T-cell (primary cell): ENCODE results near the gene SMARCD1. TPM values are rescaled to one million over a fixed set of nuclear protein-coding genes. Genes with fewer than 3 reads are reported as not detected.

Experiments used
- ATAC-seq, 4 experiments: fragments of 200-7000 bp in 3 of 4; fragments of 150-1000 bp in 1 of 4; cut with Tn5 transposase; replicated peaks in 1 of 4; 1 replicate in 3 of 4; 2 replicates in 1 of 4; pipeline ENCODE4 v1.10.0; 2021; ENCODE audit warnings: moderate library complexity in 3 of 4, mild to moderate bottlenecking in 2 of 4, moderate number of reproducible peaks in 1 of 4
- CTCF ChIA-PET, 2 donors: fragments of 300-600 bp; sonication (Branson Sonifier 250); formaldehyde crosslinking; loops; one replicate each; lab custom pipeline; 2022; ENCODE audit warnings: antibody characterized with exemption in 2 of 2; lab: Charles Lee
- POLR2A ChIA-PET, 2 donors: fragments of 300-600 bp; sonication (Branson Sonifier 250); formaldehyde crosslinking; loops; one replicate each; lab custom pipeline; 2022; ENCODE audit warnings: antibody characterized with exemption in 2 of 2; lab: Charles Lee
- DNase-seq, 35 experiments: peaks; one replicate each; pipeline versions ENCODE4 v3.0.0 to v3.0.0-alpha.2; 2013 to 2023
- H3K27ac ChIP-seq: one replicate; pipeline ENCODE4 v1.5.1; 2013; ENCODE audit warnings: low read length
- H3K27me3 ChIP-seq, 2 experiments: replicated peaks in 1 of 2; 1 replicate in 1 of 2; 2 replicates in 1 of 2; pipeline versions ENCODE4 v1.6.1 to v1.7.0; 2013; ENCODE audit warnings: low read length in 1 of 2, mixed read lengths in 1 of 2; ENCODE audit not compliant: control insufficient read depth in 2 of 2, insufficient read depth in 2 of 2; ENCODE audit errors: extremely low read depth in 1 of 2
- H3K36me3 ChIP-seq, 2 donors: 1 replicate in 1 of 2; 2 replicates in 1 of 2; pipeline versions ENCODE4 v1.6.1 to v1.7.0; 2013; ENCODE audit warnings: low read length in 1 of 2; ENCODE audit not compliant: control insufficient read depth in 2 of 2, insufficient read depth in 1 of 2; ENCODE audit errors: extremely low read depth in 1 of 2
- H3K4me1 ChIP-seq, 2 experiments: 1 replicate in 1 of 2; 2 replicates in 1 of 2; pipeline versions ENCODE4 v1.6.1 to v1.7.0; 2013; ENCODE audit warnings: low read length in 2 of 2, mixed read lengths in 1 of 2; ENCODE audit not compliant: insufficient read depth in 2 of 2, control insufficient read depth in 1 of 2; ENCODE audit errors: extremely low read depth in 1 of 2
- H3K4me3 ChIP-seq, 2 donors: 1 replicate in 1 of 2; 2 replicates in 1 of 2; pipeline versions ENCODE4 v1.5.1 to v1.7.0; 2013; ENCODE audit warnings: mild to moderate bottlenecking in 2 of 2, low read length in 1 of 2, moderate library complexity in 1 of 2; ENCODE audit not compliant: control insufficient read depth in 1 of 2; ENCODE audit errors: extremely low read depth in 1 of 2
- H3K9me3 ChIP-seq: 2 replicates; pipeline ENCODE4 v1.7.0; 2013
- H3K27ac Mint-ChIP-seq, 2 donors: one replicate each; pipeline ENCODE4 v1.8.0; 2020 to 2021; ENCODE audit warnings: mild to moderate bottlenecking in 2 of 2, mixed read lengths in 2 of 2
- H3K27me3 Mint-ChIP-seq, 2 donors: one replicate each; pipeline ENCODE4 v1.8.0; 2021 to 2022; ENCODE audit warnings: mixed read lengths in 2 of 2
- H3K36me3 Mint-ChIP-seq: one replicate; pipeline ENCODE4 v1.8.0; 2021; ENCODE audit warnings: mixed read lengths
- H3K4me1 Mint-ChIP-seq, 3 donors: one replicate each; pipeline ENCODE4 v1.8.0; 2020 to 2022; ENCODE audit warnings: mixed read lengths in 3 of 3, mild to moderate bottlenecking in 1 of 3
- H3K4me3 Mint-ChIP-seq, 3 donors: one replicate each; pipeline ENCODE4 v1.8.0; 2020 to 2022; ENCODE audit warnings: mild to moderate bottlenecking in 3 of 3, mixed read lengths in 3 of 3, moderate library complexity in 3 of 3
- H3K9me3 Mint-ChIP-seq, 3 donors: one replicate each; pipeline ENCODE4 v1.8.0; 2020 to 2022; ENCODE audit warnings: mixed read lengths in 3 of 3
- WGBS: methylation state at CpG from one replicate; pipeline ENCODE4 v1.1.5; 2013; ENCODE audit warnings: missing lambda C conversion rate; ENCODE audit not compliant: insufficient coverage; 5-methylcytosine and 5-hydroxymethylcytosine counted together
- total RNA-seq, 35 experiments: library from RNA in 6 of 35; stranded (reverse) in 6 of 35; fragments of 120-200 nt in 1 of 35; gene quantifications; one replicate each; pipeline versions ENCODE4 v1.2.1 to v1.2.4 and lab custom pipeline; 2013 to 2026

SMARCD1 gene
- total RNA-seq, 5 donors from 2014 or later (not counting 1 experiment from before 2014, with no cell fraction given): 71.8 to 79.8 (median 78.8) TPM

- Mint-ChIP-seq H3K27ac (no peak overlapping the region), H3K27me3 (peaks cover 0 to 2% of the 10 kb centered on the region in 2 donors), H3K4me1 (peaks cover 2 to 6% (median 3%) of the 10 kb centered on the region in 3 donors), H3K9me3 (no peaks in the 10 kb centered on the region), H3K36me3 (no peaks in the 10 kb centered on the region), H3K4me3 (no peak overlapping the region)
- H3K36me3 ChIP-seq: peaks cover 0 to 6% of the 10 kb centered on the region in 2 donors
- H3K4me1 ChIP-seq: peaks cover 0 to 7% of the 10 kb centered on the region in 2 experiments
- DNase-seq (no peak), ATAC-seq (no peak)
- H3K27ac ChIP-seq: no peak overlapping the region
- 83% methylated on average over 8 of the region's 12 CpGs for WGBS
- H3K4me3 ChIP-seq: no peak overlapping the region
- peaks cover 0 to 8% of the 10 kb centered on the region in 2 experiments for H3K27me3 ChIP-seq
- H3K9me3 ChIP-seq: no peaks in the 10 kb centered on the region
- ChIA-PET CTCF (interaction anchor here (0.6 to 3.6 kb wide), 6 partner anchors 8 to 99 kb away, joined by 3 to 19 read pairs (median 6); partner anchors contain the start of gene SMARCD1 (in 1 of the 2)), POLR2A (no interaction called here)
Observed at GRCh38 chr12:50077099-50077498, 8.0 kb upstream of the SMARCD1 start.

DNA sequence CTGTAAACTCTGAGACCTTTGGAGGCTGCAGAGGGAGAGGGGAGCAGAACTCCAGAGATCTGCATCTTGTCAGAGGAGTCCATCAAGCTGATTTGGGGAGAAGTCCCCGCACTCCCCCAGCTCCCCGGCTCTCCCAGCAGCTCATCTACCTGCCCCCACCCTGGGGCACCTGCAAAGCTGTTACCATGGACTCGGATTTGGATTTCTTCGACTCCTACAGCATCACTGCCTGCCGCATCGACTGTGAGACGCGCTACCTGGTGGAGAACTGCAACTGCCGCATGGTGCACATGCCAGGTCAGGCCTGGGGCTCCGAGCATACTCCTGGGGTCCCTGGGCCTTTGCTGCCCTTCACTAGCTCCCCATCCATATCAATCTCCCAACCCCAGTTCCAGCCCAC lies 6.9 kb upstream of the SMARCD1 start:
- Mint-ChIP-seq H3K4me3 (no peak overlapping the region), H3K27ac (no peak overlapping the region), H3K4me1 (peaks cover 2 to 6% (median 4%) of the 10 kb centered on the region in 3 donors), H3K9me3 (no peaks in the 10 kb centered on the region), H3K36me3 (no peaks in the 10 kb centered on the region), H3K27me3 (peaks cover 0 to 2% of the 10 kb centered on the region in 2 donors)
- 92% methylated on average over 10 of the region's 10 CpGs for WGBS
- H3K9me3 ChIP-seq: no peaks in the 10 kb centered on the region
- ATAC-seq (no peak), DNase-seq (no peak)
- H3K27me3 ChIP-seq: peaks cover 0 to 8% of the 10 kb centered on the region in 2 experiments
- H3K4me1 ChIP-seq: peaks cover 0 to 7% of the 10 kb centered on the region in 2 experiments
- no peak overlapping the region for H3K27ac ChIP-seq
- POLR2A ChIA-PET: interaction anchor here in 1 of 2 donors (0.5 kb wide), 1 partner anchor 71 kb away, joined by 5 read pairs; no protein-coding TSS in a partner anchor
- CTCF ChIA-PET: interaction anchor here in 1 of 2 donors (1.9 kb wide), 1 partner anchor 9 kb away, joined by 5 read pairs; no protein-coding TSS in a partner anchor
- no peak overlapping the region for H3K4me3 ChIP-seq
- H3K36me3 ChIP-seq: peaks cover 0 to 6% of the 10 kb centered on the region in 2 donors

DNA sequence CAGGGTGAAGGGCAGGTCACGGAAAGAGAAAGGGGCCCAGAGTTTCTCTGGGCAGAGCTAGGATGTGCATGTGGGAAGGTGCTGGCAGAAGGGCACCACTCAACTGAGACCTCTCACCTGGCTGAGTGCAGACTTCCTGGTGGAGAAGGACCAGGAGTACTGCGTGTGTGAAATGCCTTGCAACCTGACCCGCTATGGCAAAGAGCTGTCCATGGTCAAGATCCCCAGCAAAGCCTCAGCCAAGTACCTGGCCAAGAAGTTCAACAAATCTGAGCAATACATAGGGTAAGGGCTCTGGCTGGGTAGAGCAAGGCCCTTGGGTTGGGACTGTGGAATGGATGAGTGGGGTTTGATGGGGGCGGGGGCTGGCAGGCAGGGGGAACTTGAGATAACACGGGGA lies 5.4 kb upstream of the SMARCD1 start:
- no peaks in the 10 kb centered on the region for H3K9me3 ChIP-seq
- Mint-ChIP-seq H3K4me1 (peaks cover 10 to 14% (median 11%) of the 10 kb centered on the region in 3 donors), H3K36me3 (no peaks in the 10 kb centered on the region), H3K27me3 (peaks cover 0 to 2% of the 10 kb centered on the region in 2 donors), H3K27ac (no peak overlapping the region), H3K9me3 (no peaks in the 10 kb centered on the region), H3K4me3 (no peak overlapping the region)
- peaks cover 0 to 8% of the 10 kb centered on the region in 2 experiments for H3K27me3 ChIP-seq
- POLR2A ChIA-PET: no interaction called here
- ATAC-seq: no peak
- CTCF ChIA-PET: interaction anchor here (1.2 to 1.9 kb wide), 2 partner anchors 10 to 70 kb away, joined by 3 to 5 read pairs; no protein-coding TSS in a partner anchor
- no peak overlapping the region for H3K27ac ChIP-seq
- H3K4me1 ChIP-seq: peaks cover 3 to 17% of the 10 kb centered on the region in 2 experiments
- H3K4me3 ChIP-seq: no peak overlapping the region
- DNase-seq: no peak
- H3K36me3 ChIP-seq: no peaks in the 10 kb centered on the region
- WGBS: 91% methylated on average over 4 of the region's 5 CpGs

GRCh38 chr12:50081096-50081808 lies 3.9 kb upstream of the SMARCD1 start:
- Mint-ChIP-seq H3K27me3 (peaks cover 0 to 2% of the 10 kb centered on the region in 2 donors), H3K9me3 (no peaks in the 10 kb centered on the region), H3K4me3 (no peak overlapping the region), H3K4me1 (peaks cover 15 to 20% (median 17%) of the 10 kb centered on the region in 3 donors), H3K36me3 (no peaks in the 10 kb centered on the region), H3K27ac (no peak overlapping the region)
- Histone ChIP-seq H3K9me3 (no peaks in the 10 kb centered on the region), H3K27ac (no peak overlapping the region), H3K27me3 (peaks cover 0 to 8% of the 10 kb centered on the region in 2 experiments), H3K36me3 (no peaks in the 10 kb centered on the region), H3K4me3 (no peak overlapping the region), H3K4me1 (peaks cover 10 to 17% of the 10 kb centered on the region in 2 experiments)
- WGBS: 68% methylated on average over 35 of the region's 46 CpGs
- DNase-seq (no peak), ATAC-seq (no peak)
- ChIA-PET CTCF (no interaction called here), POLR2A (interaction anchor here in 1 of 2 donors (0.5 kb wide), 1 partner anchor 36 kb away, joined by 3 read pairs; no protein-coding TSS in a partner anchor)

DNA sequence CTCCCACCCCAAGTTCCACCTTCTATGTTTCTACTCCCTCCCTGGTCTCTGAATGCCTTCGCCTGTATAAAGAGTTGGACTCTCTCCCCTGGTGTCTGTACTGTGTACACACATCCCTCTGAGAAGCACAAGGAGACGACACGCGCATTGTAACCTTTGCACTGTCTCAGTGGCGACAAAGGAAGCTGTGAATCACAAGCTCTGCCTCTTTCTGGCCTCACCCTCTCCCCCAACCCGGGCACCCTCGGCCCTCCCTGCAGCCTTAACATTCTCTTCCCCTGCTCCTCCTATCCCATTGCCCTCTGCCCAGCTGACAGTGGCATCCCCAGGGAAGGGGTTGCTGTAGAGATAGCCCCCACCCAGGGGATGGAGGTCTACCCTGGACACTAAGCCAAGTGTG lies 2.5 kb upstream of the SMARCD1 start:
- H3K4me3 ChIP-seq: no peak overlapping the region
- no peak overlapping the region for H3K4me3 Mint-ChIP-seq
- peaks cover 24 to 29% (median 26%) of the 10 kb centered on the region in 3 donors for H3K4me1 Mint-ChIP-seq
- H3K27ac ChIP-seq: no peak overlapping the region
- H3K27me3 Mint-ChIP-seq: no peaks in the 10 kb centered on the region
- H3K27me3 ChIP-seq: no peaks in the 10 kb centered on the region
- H3K27ac Mint-ChIP-seq: peak overlapping the region in 1 of 2 donors; percentile 39
- ChIA-PET CTCF (interaction anchor here in 1 of 2 donors (0.5 to 1.3 kb wide), 2 partner anchors 29 to 127 kb away, joined by 3 to 4 read pairs; partner anchors contain the start of gene COX14), POLR2A (no interaction called here)
- peaks cover under 1% of the 10 kb centered on the region for H3K36me3 Mint-ChIP-seq
- no peak for ATAC-seq
- H3K4me1 ChIP-seq: peaks cover 10 to 17% of the 10 kb centered on the region in 2 experiments
- no peak for DNase-seq
- peaks cover 5% of the 10 kb centered on the region in 2 donors for H3K36me3 ChIP-seq
- no peaks in the 10 kb centered on the region for H3K9me3 Mint-ChIP-seq
- 88% methylated on average over 7 of the region's 7 CpGs for WGBS
- H3K9me3 ChIP-seq: no peaks in the 10 kb centered on the region

DNA sequence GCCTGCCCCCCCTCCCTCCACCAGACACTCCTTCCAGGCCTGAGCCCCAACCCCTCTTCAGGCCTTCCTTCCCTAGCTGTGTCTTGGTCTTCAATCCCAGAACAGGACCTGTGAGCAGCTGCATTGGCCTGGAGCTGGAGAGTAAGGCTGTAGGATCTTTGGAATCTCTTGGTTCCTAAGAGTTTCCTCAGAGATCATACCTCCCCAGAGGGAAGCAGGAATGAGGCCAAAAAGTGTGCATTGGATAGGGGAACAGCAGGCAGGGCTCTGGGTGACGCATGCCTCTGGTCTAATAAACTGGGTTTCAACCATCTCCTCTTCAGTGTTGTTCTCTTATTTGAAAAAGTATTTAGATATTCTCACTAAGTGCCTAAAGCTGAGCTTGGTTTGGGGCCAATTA lies 1.8 kb upstream of the SMARCD1 start:
- Mint-ChIP-seq H3K36me3 (peaks cover 4% of the 10 kb centered on the region), H3K27me3 (no peaks in the 10 kb centered on the region), H3K4me1 (peaks cover 31 to 36% (median 33%) of the 10 kb centered on the region in 3 donors), H3K27ac (peak overlapping the region; percentile 86 to 95), H3K4me3 (peak overlapping the region; percentile 62 to 76 (median 67)), H3K9me3 (no peaks in the 10 kb centered on the region)
- peak overlapping the region; percentile 13 for H3K27ac ChIP-seq
- peaks cover 5 to 8% of the 10 kb centered on the region in 2 donors for H3K36me3 ChIP-seq
- ATAC-seq (no peak), DNase-seq (no peak)
- no peak overlapping the region for H3K4me3 ChIP-seq
- ChIA-PET CTCF (interaction anchor here in 1 of 2 donors (0.6 to 1.3 kb wide), 2 partner anchors 29 to 84 kb away, joined by 3 to 4 read pairs; partner anchors contain the start of genes CERS5 and COX14), POLR2A (no interaction called here)
- no peaks in the 10 kb centered on the region for H3K9me3 ChIP-seq
- peaks cover 10 to 17% of the 10 kb centered on the region in 2 experiments for H3K4me1 ChIP-seq
- WGBS: no CpG with 5 or more reads among the region's 1 CpG
- H3K27me3 ChIP-seq: no peaks in the 10 kb centered on the region
